HG03469 (cell line): ENCODE measurements around the gene HJURP.
A peak's percentile ranks its signal among the peaks of the same experiment; 100 is the strongest.
"Not testable (repeated sequence)": the region's sequence is repeated elsewhere in the genome, so short reads cannot be mapped to it uniquely, and the experiment has no call there.

Experiments
- ATAC-seq: cut with Tn5 transposase; IDR thresholded peaks from one replicate; pipeline ENCODE4 v1.9.1; 2021; ENCODE audit warnings: mild to moderate bottlenecking, moderate library complexity, moderate number of reproducible peaks; ENCODE audit not compliant: unreplicated experiment

HJURP gene, protein sequence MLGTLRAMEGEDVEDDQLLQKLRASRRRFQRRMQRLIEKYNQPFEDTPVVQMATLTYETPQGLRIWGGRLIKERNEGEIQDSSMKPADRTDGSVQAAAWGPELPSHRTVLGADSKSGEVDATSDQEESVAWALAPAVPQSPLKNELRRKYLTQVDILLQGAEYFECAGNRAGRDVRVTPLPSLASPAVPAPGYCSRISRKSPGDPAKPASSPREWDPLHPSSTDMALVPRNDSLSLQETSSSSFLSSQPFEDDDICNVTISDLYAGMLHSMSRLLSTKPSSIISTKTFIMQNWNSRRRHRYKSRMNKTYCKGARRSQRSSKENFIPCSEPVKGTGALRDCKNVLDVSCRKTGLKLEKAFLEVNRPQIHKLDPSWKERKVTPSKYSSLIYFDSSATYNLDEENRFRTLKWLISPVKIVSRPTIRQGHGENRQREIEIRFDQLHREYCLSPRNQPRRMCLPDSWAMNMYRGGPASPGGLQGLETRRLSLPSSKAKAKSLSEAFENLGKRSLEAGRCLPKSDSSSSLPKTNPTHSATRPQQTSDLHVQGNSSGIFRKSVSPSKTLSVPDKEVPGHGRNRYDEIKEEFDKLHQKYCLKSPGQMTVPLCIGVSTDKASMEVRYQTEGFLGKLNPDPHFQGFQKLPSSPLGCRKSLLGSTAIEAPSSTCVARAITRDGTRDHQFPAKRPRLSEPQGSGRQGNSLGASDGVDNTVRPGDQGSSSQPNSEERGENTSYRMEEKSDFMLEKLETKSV

DNA sequence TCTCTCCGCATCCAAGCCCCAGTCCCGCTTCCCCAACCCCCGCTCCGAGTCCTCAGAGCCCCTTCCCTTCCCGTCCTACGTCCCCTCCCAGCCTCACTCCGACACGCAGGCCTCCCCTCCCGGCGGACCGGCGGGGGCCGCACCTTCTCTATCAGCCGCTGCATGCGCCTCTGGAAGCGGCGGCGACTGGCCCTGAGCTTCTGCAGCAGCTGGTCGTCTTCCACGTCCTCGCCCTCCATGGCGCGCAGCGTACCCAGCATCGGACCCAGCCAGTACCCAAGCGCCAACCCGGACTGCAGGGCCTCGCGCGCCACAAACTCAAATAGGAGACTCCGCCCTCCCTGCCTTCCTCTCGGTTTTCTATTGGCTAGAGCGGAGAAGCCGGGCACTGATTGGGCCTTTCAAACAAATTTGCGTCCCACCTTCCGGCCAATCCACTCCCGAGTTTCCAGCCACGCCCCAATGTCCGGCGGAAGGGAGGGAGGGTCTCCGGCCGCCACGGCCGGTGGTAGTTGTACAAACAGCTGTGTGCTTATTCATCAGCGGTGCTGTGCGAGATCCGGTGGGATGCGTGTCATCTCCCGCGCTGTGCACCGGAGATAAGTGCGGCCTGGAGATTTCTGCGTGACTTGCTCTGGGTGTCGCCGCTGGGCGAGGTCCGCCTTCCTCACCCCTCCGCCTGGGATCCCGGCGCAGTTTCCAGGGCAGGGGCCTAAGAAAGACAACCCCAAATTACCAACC, at the start of gene HJURP:
HJURP (minus strand) TSS at position 295 of the 741 bp plus-strand sequence; CDS start at position 260, 35 bp downstream.
- ATAC-seq, result peak; percentile 88

DNA sequence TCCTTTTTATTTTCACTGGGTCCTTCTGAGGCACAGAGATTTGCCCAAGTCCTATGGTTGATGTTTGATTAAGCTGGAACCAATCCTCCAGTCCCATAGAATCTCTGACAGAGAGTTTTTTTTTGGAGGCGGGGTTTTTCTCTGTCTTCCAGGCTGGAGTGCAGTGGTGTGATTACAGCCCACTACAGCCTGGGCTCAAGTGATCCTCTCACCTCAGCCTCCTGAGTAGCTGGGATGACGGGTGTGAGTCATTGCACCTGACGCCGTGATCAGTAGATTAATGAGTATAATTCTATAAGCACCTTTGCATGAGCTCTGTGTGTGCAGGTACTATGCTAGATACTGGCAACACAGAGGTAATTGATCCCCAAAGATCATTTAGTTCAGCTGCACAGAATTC, 47.5 kb upstream of the HJURP start:
- no peak for ATAC-seq

DNA sequence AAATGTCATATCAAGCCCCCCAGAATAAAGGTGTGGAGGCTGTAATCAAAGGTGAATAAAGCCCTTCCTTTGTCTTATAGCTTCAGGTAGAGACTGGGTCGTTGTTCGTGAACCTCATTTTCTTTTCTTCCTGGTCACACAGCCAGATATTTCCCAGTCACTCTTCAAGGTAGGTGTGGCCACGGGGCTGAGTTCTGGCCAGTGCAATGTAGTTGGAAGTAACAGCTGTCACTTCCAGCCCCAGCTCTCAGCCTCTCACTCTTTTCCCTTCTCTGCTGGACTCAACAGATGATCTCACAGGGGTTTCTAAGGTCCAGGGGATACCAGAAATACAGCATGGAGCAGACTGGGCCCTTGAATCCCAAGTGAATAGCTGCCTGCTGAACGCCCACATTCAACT, 47.0 kb upstream of the HJURP start:
- no peak for ATAC-seq

DNA sequence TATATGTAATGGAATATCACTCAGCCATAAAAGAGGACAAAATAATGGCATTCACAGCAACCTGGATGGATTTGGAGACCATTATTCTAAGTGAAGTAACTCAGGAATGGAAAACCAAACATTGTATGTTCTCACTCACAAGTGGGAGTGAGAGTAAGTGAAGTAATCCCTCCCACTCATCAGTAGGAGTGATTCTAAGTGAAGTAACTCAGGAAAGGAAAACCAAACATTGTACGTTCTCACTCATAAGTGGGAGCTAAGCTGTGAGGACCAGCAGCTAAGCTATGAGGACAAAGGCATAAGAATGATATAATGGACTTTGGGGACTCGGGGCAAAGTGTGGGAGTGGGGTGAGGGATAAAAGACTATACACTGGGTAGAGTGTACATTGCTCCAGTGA, 41.9 kb upstream of the HJURP start:
- not testable (repeated sequence) for ATAC-seq

DNA sequence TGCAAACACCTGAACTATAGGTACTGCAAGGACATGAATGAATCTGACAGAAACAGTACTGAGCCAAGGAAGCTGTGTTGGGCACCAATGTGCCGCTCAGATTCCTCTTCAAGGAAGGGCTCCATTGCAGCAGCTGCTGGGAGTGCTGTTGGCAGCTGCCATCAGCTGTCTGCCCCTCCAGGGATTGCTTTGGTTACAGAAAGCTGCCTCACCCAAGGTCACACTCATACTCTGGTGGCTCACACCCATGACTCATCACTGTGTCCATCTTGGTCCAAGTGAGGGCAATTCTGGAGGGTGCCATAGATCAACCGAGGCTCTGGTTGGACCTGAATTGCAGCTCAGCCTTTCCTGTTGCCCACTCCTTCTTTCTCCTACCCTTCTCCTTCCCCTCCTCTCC, 38.5 kb upstream of the HJURP start:
- ATAC-seq, result no peak

DNA sequence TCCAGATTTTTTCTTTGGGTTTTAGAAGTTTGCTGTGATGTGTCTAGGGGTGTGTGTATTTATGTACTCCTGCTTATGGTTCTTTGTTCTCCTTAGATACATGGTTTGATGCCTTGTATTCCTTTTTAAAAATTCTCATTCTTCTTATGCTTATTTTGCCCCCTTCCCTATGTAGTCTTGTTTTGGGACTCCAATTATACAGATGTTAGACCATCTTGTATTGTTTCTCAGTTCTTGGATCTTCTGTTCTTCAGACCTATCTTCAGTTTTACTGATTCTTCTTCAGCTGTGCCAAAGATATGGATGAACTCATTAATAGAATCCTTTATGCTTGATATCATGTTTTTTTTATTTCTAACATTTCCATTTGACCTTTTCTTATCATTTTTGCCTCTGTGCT, 28.0 kb upstream of the HJURP start:
- ATAC-seq, result no peak

DNA sequence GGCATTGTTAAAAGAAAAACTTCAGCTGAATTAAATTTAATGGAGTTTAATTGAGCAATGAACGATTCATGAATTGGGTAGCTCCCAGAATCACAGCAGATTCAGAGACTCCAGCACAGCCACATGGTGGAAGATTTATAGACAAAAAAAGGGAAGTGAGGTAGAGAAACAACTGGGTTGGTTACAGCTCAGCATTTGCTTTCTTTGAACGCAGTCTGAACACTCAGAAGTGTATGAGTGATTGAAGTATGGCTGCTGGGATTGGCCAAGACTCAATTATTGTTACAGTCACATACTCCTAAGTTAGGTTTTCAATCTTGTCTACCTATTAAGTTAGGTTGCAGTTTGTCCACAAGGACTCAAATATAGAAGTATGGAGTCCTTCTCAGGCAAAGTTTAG, 17.8 kb upstream of the HJURP start:
- not testable (repeated sequence) for ATAC-seq

DNA sequence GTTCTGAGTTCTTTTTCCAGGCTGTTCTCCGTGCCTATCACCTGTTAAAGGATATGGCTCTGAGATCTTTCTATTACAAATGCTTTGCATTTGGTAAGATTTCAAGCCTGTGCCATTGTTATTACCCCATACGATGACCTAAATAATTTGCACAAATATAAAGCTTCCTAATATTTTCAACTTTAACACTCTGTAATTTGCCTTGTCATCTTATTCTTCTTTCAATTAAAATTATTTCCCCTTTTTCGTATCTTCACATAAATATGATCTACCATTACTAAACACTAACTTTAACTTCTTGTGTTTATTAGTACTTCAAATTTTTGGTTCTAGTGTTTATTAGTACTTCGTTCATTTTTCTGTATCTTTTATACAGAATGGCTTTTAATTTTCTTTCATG, 17.1 kb upstream of the HJURP start:
- ATAC-seq, result no peak

DNA sequence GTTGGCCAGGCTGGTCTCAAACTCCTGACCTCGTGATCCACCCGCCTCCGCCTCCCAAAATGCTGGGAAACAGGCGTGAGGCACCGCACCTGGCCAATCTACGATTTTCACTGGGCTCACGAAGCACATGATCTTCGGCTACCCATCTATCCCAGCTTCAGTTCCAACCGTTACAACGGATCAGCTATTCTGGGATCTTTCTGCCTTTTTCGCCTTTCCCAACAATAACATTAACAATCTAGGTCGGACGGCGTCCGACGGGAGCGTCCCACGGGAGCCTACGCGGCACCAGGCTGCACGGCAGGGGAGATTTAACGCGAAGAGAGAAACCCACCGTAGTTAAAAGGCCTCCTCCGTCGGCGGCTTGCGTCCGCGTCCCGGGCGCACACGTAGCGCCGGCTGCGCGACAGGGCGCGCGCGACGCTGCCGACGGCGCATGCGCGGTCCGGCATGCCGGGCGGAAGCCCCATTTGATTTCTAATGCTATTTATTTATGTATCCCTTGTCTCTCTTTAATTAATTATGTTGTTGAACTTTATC, 13.7 kb upstream of the HJURP start, which contains the start of gene MSL3B:
MSL3B (minus strand) TSS at position 394 of the 540 bp plus-strand sequence.
- no peak for ATAC-seq

DNA sequence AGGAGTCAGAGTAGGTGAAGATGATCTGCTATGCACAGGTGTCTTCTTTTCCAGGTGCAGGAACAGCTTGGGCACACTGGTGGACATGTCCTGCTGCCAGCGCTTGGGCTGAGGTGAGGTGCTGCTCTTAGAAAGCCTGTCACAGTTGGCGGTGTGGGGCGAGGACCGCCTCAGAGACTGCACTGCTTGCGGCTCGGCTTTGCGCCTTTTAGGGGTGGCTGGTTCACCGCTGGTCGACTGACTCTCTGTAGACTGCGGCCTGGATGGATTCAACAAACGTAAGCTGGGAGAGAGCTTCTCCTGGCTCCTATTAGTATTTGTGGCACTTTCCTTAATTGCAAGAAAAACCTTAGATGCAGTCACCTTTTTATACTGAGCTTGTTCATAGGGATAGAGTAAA, 12.1 kb upstream of the HJURP start:
- ATAC-seq, result no peak

DNA sequence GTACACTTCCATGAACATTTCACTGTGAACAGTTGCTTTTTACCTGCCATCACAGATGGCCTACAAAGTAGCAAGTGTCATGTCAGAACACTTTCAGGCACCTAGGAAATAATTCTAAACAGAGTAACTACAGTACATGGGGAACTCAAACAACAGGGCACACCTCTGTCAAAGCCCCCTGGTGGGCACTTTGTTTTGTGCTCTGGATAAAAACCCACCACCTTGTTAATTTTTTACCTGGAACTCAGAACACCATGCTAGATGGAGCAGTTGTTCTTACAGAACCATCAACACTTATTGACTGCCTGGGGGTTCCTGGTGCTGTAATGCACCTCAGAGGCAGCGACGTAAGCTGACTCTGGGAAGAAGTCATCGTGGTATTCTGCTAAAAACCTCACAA, 11.5 kb upstream of the HJURP start:
- ATAC-seq, result no peak

DNA sequence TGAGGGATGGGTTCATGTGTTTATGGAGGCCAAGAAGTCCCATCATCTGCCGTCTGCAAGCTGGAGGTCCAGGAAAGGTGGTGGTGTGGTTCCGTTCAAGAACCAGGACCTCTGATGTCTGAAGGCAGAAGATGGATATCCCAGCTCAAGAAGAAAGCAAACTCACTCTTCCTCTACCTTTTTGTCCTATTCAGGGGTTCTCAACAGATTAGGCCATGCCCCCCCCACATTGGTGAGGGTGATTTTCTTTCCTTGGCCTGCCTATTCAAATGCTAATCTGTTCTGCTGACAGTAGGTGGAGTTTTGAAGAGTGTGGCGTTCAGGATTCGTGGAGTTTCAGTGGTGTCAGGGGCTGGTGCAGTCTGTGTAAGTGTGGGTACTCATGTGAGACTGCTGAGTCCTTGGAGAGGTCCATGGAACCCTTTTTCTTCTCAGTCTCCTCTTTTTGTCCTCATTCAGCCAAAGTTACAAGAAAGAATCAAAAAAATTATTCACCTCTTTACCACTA, 8.0 kb upstream of the HJURP start:
- ATAC-seq, result no peak

DNA sequence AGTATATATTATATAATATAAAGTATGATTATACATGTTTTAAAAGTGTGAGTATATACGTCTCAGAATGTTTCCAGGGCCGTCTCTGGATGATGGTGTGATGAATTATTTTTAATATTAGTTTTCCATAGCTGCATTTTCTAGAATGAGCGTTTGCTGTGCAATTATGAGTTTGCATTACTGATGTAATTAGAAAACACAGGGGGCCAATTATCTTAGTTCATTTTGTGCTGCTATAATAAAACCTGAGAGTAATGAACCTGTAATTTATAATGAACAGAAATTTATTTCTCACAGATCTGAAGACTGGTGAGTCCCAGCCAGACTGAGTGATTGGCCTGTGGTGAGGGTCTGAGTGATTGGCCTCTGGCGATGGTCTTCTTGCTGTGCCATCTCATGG, 4.0 kb upstream of the HJURP start:
- no peak for ATAC-seq

DNA sequence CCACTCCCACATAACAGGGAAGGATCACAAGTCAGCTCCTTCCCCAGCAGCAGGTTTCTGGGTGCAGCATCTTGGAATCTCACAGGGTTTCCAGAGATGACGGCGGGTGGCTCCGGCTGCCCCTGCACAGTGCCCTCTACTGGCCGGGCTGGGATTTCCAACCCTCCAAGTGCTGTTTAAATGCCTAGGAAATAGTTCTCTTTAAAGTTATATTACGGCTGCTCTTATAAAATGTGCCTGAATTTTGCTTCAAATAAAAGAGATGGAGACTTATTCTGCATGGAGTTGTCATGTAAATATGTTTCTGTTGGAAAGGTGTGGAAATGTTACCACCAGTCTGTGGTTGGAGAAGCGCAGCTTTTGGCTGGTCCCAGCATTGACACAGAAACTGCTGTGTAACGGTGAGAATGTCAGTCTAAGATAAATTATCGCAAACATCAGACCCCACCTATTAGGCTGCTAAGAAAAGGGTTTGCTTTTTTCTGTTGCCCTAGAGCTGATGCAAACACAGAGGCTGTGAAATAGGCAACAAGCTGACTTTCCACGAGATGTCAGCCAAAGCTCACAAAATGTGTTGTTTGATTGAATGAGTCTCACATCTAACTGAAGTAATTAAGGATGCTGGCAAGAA, 3.3 kb upstream of the HJURP start:
- ATAC-seq, result no peak

DNA sequence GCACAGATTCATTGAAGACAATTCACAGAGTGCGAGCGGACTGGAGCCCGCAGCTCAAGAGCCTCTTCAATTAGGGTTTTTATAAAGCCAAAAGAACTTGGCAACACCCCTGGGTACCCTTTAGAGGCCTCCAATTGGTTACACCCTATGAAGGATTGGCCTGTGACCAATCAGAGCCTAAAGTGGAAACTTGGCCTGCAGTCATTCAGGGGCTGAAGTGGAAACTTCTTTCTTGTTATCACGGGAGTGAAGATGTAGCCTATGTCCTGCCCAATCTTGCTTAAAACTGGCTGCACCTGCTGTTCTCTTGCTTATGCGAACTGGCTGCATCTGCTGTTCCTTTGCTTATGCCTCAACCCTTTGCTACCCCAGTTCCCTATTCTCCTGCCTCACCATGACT, 1.8 kb upstream of the HJURP start:
- no peak for ATAC-seq

DNA sequence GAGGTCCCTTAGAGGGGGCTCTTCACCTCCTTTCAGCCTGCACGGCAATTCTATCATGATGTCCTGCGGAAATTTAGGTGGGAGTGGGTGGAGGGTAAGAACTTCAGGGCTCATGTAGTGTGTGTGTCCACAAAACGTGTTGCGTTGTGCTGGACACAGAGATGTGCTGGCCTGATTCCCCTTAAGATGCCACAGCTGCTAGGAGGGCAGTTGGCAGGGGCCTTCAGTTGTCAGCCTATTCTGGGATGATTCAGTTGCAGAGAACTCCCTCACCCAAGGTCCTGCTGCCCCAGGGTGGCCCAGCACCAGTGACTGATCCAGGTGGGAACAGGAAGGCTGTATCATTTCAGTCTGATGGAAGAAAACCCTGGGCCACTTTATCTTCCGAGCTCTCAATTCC, 1.0 kb upstream of the HJURP start:
- no peak for ATAC-seq

DNA sequence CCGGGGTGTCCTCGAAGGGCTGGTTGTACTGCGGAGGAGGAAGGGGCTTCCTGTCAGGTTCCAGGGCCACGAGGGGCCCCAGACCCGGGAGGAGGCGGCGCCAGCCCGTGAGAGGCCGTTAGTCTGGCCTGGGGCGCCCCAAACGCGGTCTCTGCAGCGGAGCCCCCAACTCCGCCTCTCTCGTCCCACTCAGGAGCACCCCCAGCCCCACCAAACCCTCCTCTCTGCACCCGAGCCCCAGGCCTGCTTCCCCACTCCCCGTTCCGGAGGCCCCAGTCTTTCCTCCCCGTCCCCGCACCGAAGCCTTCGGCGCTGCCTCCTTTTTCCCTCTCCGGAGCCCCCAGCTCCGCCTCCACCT, 473 bp downstream of the HJURP start:
- ATAC-seq, result no peak

DNA sequence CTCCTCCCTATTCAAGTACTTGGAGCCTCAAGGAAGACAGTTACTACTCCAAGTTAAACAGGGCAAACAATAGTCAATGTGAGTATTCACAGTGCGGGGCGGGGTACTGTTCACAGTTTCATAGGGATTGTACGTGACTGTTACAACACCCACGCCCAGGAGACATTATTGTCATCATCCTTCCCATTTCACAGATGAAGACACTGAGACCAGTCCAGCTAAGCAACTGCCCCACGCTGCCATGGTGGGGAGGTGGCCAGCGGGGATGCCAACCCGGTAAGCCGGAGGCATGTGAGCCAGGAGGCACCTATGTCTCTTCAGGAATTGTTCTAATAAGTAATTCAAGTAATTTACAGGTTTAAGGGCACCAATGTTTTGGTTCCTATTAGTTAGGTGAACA, 982 bp downstream of the HJURP start:
- no peak for ATAC-seq

DNA sequence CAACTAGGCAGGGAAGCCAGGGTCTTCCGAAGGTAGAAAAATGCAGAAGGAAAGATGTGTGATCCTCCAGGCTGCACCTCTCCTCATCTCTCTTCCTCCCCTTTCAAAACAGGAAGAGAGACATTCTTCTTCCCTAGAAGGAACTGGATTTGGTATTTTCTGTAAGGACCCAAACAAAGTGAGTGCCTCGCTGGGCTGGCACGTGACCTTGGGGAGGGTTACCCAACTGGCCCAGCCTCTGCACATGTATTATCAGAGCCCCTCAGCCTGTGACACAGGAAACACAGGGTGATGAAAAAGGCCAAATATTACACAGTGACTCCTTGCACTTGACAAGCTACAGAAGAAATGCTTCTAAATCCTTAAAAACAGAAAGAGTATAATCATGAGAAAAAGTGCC, 2.3 kb downstream of the HJURP start:
- no peak for ATAC-seq

DNA sequence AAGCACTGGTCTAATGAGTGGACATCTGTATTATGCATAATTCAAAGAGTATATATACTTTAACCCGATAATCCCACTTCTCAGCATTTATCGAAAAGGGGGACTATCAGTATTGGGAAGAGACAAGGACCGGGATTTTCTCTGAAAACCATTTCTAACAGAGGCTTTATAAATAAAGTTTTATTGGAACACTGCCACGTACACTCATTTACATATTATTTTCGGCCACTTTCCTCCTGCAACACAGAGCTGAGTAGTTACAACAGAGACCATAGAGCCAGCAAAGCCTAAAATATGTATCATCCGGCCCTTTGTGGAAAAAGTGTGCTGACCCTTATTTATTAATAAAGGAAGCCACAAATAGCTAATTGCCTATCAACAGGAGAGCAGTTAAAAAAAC, 3.2 kb downstream of the HJURP start:
- no peak for ATAC-seq

DNA sequence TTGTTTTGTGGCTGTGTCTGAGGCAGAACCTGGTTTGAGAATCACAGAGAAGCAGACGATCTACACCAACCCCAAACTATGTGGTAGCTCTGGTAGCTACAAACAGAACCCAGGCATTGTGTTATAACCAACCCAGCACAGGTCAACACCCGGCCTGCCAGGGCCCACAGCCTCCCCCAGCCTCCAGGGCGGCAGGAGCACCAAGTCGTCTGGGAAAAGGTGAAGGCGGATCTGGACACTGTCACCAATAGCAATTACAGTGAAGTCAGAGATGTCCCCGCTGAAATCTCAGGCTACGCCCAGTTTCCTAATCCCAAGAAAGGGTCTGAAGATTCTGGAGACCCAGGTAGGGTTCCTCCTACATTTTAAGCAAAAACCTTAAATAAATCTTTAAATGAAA, 3.6 kb downstream of the HJURP start:
- no peak for ATAC-seq
